ENCODE measurements around the gene PRSS21. TPM values are rescaled to one million over a fixed set of nuclear protein-coding genes. Genes with fewer than 3 reads are reported as not detected.

PRSS21 gene
- total and polyA plus RNA-seq, 8 donors = 0.59 to 3.2 (median 1.0) TPM; not detected in 1

DNA sequence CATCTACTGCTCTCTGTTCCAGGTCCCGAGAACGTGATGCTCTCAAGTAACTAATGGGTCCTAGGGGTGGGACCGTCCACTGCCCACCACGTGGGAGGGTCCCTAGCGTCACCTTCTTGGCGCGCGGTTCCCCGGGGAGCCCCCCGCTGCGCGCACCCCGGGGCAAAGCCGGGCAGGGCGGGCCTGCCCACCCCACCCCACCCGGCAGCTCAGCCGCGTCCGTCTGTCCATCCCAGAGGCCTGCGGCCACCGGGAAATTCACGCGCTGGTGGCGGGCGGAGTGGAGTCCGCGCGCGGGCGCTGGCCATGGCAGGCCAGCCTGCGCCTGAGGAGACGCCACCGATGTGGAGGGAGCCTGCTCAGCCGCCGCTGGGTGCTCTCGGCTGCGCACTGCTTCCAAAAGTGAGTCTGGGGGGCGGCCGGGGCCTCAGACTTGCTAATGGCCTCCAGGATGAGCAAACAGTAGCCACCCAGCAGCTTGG lies 18.3 kb upstream of the PRSS21 start:
- no peak overlapping the region for H3K27ac ChIP-seq
- 65 to 68% methylated on average over 36 to 39 of the region's 39 CpGs for WGBS, 2 donors
- no peak overlapping the region for H3K4me3 ChIP-seq
- H3K4me1 ChIP-seq = no peaks in the 10 kb centered on the region
- H3K36me3 ChIP-seq = no peaks in the 10 kb centered on the region
- no peaks in the 10 kb centered on the region for H3K9me3 ChIP-seq
- DNase-seq = peak in 2 of 6 donors; percentile 45 to 60
- no peaks in the 10 kb centered on the region for H3K27me3 ChIP-seq
- TF ChIP-seq, protein P1, sequence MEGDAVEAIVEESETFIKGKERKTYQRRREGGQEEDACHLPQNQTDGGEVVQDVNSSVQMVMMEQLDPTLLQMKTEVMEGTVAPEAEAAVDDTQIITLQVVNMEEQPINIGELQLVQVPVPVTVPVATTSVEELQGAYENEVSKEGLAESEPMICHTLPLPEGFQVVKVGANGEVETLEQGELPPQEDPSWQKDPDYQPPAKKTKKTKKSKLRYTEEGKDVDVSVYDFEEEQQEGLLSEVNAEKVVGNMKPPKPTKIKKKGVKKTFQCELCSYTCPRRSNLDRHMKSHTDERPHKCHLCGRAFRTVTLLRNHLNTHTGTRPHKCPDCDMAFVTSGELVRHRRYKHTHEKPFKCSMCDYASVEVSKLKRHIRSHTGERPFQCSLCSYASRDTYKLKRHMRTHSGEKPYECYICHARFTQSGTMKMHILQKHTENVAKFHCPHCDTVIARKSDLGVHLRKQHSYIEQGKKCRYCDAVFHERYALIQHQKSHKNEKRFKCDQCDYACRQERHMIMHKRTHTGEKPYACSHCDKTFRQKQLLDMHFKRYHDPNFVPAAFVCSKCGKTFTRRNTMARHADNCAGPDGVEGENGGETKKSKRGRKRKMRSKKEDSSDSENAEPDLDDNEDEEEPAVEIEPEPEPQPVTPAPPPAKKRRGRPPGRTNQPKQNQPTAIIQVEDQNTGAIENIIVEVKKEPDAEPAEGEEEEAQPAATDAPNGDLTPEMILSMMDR (IDR thresholded peaks at IDR 0.05) = no peak
- intact Hi-C loops (cut with DNase I) = no loop called here
- no peak for FAIRE-seq
- ATAC-seq = no peak

DNA sequence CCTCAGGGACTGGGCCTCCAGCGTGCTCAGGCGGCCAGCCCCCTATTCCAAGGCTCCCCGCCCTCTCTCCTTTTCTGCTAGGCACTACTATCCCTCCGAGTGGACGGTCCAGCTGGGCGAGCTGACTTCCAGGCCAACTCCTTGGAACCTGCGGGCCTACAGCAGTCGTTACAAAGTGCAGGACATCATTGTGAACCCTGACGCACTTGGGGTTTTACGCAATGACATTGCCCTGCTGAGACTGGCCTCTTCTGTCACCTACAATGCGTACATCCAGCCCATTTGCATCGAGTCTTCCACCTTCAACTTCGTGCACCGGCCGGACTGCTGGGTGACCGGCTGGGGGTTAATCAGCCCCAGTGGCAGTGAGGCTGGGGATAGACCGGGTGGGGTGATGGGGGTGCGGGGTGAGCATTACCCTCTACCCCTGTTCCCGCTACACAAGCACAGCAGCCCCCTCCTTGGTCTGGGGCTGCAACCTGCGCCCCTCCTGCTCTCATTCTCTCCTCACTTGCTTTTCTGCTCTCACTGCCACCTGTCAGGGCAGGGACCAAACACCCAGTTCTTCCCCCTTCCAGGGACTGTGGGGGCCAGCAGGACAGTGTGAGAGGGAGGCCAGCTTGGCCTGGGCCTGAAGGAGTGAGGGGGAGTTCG lies 17.7 kb upstream of the PRSS21 start:
- Histone ChIP-seq H3K9me3 (no peaks in the 10 kb centered on the region), H3K27ac (no peak overlapping the region), H3K4me1 (no peaks in the 10 kb centered on the region), H3K4me3 (no peak overlapping the region), H3K27me3 (no peaks in the 10 kb centered on the region), H3K36me3 (no peaks in the 10 kb centered on the region)
- no peak for FAIRE-seq
- intact Hi-C loops (cut with DNase I) = no loop called here
- peak in 2 of 6 donors; percentile 34 to 44 for DNase-seq
- no peak for ATAC-seq
- TF ChIP-seq, protein P1 (IDR thresholded peaks at IDR 0.05) = no peak
- 79 to 87% methylated on average over 18 to 21 of the region's 21 CpGs for WGBS, 2 donors

DNA sequence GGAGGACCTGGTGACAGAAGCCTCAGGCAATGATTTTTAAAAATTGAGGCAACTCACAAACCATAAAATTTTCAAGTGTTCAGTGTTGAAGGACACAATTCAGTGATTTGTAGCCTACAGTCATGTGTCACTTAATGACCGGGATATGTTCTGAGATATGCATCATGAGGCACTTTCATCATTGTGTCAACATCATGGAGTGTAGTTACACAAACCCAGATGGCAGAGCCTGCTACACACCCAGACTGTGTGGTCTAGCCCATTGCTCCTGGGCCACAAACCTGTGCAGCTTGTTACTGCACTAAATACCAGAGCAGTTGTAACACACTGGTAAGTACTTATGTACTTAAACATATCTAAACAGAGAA lies 17.2 kb upstream of the PRSS21 start:
- intact Hi-C loops (cut with DNase I) = no loop called here
- ATAC-seq = peak in 2 of 4 donors; percentile 66 to 75
- Histone ChIP-seq H3K4me3 (no peak overlapping the region), H3K36me3 (no peaks in the 10 kb centered on the region), H3K4me1 (no peaks in the 10 kb centered on the region), H3K27me3 (no peaks in the 10 kb centered on the region), H3K9me3 (no peaks in the 10 kb centered on the region), H3K27ac (no peak overlapping the region)
- 77 to 82% methylated on average over 1 of the region's 1 CpG for WGBS, 2 donors
- peak in 1 of 6 donors; percentile 4 for DNase-seq
- FAIRE-seq = no peak
- TF ChIP-seq, protein P1 (IDR thresholded peaks at IDR 0.05) = no peak

DNA sequence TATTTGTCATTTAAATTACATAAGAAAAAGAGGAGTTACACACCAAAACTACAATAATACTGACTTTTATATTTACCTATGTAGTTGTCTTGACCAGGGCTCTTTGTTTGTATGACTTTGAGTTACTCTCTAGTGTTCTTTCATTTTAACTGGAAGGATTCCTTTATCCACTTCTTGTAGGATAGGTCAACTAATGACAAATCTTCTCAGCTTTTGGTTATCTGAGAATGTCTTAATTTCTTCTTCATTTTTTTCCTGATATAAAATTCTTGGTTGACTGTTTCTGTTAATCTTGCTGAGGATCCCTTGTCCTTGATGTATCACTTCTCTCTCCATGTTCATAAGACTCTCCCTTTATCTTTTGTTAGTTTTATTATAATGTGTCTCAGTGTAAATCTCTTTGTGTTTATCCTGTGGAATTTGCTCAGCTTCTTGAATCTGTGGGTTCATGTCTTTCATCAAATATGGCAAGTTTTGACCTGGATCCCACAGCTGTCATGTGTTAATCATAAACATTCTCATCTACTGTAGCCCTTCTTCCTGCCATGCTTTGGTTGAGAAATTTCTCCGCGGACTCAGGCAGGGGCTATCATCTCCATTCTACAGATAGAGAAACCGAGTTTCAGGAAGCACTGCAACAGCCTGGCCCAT lies 13.4 kb upstream of the PRSS21 start:
- H3K27ac ChIP-seq = no peak overlapping the region

More for the DNA sequence above, 13.4 kb upstream of the PRSS21 start:
- TF ChIP-seq, protein P1 (IDR thresholded peaks at IDR 0.05) = no peak
- H3K27me3 ChIP-seq = no peaks in the 10 kb centered on the region
- ATAC-seq (no peak), DNase-seq (no peak), FAIRE-seq (no peak)
- H3K9me3 ChIP-seq = no peaks in the 10 kb centered on the region
- no peaks in the 10 kb centered on the region for H3K36me3 ChIP-seq
- no peak overlapping the region for H3K4me3 ChIP-seq
- intact Hi-C loops (cut with DNase I) = no loop called here
- H3K4me1 ChIP-seq = no peaks in the 10 kb centered on the region
- 78 to 81% methylated on average over 3 of the region's 3 CpGs for WGBS, 2 donors

Measured in pancreas (tissue), 10 donors.